Heart right ventricle (tissue), 16 donors: ENCODE results near the gene CACNA2D1. TPM values are rescaled to one million over a fixed set of nuclear protein-coding genes. Genes with fewer than 3 reads are reported as not detected.
A peak's percentile ranks its signal among the peaks of the same experiment; 100 is the strongest.

ENCODE experiments used
- ATAC-seq, 8 donors: fragments of 200-7000 bp; cut with Tn5 transposase; one replicate each; pipeline ENCODE4 v1.9.1; 2020; ENCODE audit warnings: mild to moderate bottlenecking in 8 of 8, moderate library complexity in 8 of 8, moderate number of reproducible peaks in 1 of 8
- DNase-seq, 2 donors: peaks; one replicate each; pipeline ENCODE4 v3.0.0-alpha.2; 2020
- H3K27ac ChIP-seq, 10 donors: fragments of 200-600 bp; sonication (generic) in 2 of 10; one replicate each; pipeline versions ENCODE4 v1.5.0 to v1.8.0; 2020 to 2022; ENCODE audit warnings: mild to moderate bottlenecking in 3 of 10
- H3K27me3 ChIP-seq, 7 donors: fragments of 200-600 bp; one replicate each; pipeline ENCODE4 v1.8.0; 2021 to 2022; ENCODE audit warnings: mild to moderate bottlenecking in 2 of 7
- H3K36me3 ChIP-seq, 9 donors: fragments of 200-600 bp; sonication (generic) in 1 of 9; one replicate each; pipeline versions ENCODE4 v1.5.0 to v1.8.0; 2020 to 2022; ENCODE audit warnings: mild to moderate bottlenecking in 2 of 9
- H3K4me1 ChIP-seq, 9 donors: fragments of 200-600 bp; sonication (generic) in 1 of 9; one replicate each; pipeline versions ENCODE4 v1.5.0 to v1.8.0; 2020 to 2022; ENCODE audit warnings: mild to moderate bottlenecking in 4 of 9
- H3K4me3 ChIP-seq, 10 donors: fragments of 200-600 bp; sonication (generic) in 2 of 10; one replicate each; pipeline versions ENCODE4 v1.5.0 to v1.8.0; 2020 to 2022; ENCODE audit warnings: mild to moderate bottlenecking in 7 of 10, moderate library complexity in 2 of 10
- H3K9me3 ChIP-seq, 11 donors: fragments of 200-600 bp in 10 of 11; sonication (generic) in 2 of 11; one replicate each; pipeline versions ENCODE4 v1.5.0 to v1.8.0; 2013 to 2022; ENCODE audit warnings: mild to moderate bottlenecking in 2 of 11, control low read depth in 1 of 11, moderate library complexity in 1 of 11
- CTCF ChIP-seq, 9 donors: fragments of 200-600 bp; sonication (generic) in 2 of 9; IDR thresholded peaks; one replicate each; pipeline versions ENCODE4 v1.5.0 to v1.8.0; 2021 to 2022; ENCODE audit warnings: antibody characterized with exemption in 9 of 9, mild to moderate bottlenecking in 5 of 9, moderate library complexity in 1 of 9
- WGBS, 2 donors: extraction: QIAGEN DNeasy Blood & Tissue Kit; methylation state at CpG; one replicate each; pipeline ENCODE4 v1.1.7; 2013; ENCODE audit warnings: inconsistent platforms in 1 of 2; 5-methylcytosine and 5-hydroxymethylcytosine counted together
- intact Hi-C, 10 donors: fragments of 100-400 bp; cut with DNase I; formaldehyde crosslinking; loops; one replicate each; pipeline versions ENCODE4 v1.11.1 to v1.14.2; 2022
- polyA plus RNA-seq, 2 donors: library from polyadenylated mRNA; stranded (reverse); fragments of 200-250 nt; gene quantifications; one replicate each; pipeline ENCODE4 v1.2.3, GENCODE V29; 2013
- total RNA-seq, 10 donors: library from RNA; stranded (reverse); fragmentation: NEBNext Ultra II Directional in 3 of 10; extraction: Animal tissue kit (Norgen Biotek cat#: 25700) in 3 of 10; gene quantifications; one replicate each; pipeline versions ENCODE4 v1.2.1 to v1.2.4, GENCODE V29; 2021 to 2023
- donor health status: Arrhythmogenic right ventricular cardiomyopathy.
- donor health status: ischemic (EF 13 %, LVEDD 7.1; RV severe dilation, severe dysfunction).
- donor health status: healthy with polysubstance abuse.
- donor health status: DM: no; HTN: yes; CAD: no.
- donor health status: DM: no; HTN: no; CAD: no.
- donor health status: ischemic (EF 25% LVEDD 6.9; RV normal size, moderate dysfunction).
- donor health status: ischemic (EF 25% LVEDD 5.7; RV mildly dilated, moderate dysfunction).
- donor health status: healthy.
- donor health status: DM: yes; HTN: yes; CAD: no.
- donor health status: Ischemic cardiomyopathy.
- donor health status: ischemic (EF 35%, LVEDD 5.7; RV mildly dilated, moderate dysfunction).
- donor health status: nonischemic (EF 11% LVEDD 7.7; RV severe dilation, severe dysfunction).
- donor health status: DM: yes; HTN: yes; CAD: no.
- donor health status: PGD.
- donor health status: ischemic (EF 29% LVEDD 5.4; RV normal size, mild dysfunction).
- donor health status: nonischemic (EF 23%, LVEDD 6.1; RV moderate dilation, normal function).

Gene CACNA2D1
- total and polyA plus RNA-seq, 12 donors = 7.0 to 131 (median 69.3) TPM

GRCh38 chr7:82384051-82384464, 59.5 kb downstream of the CACNA2D1 start:
- no peaks in the 10 kb centered on the region for H3K36me3 ChIP-seq
- peaks cover 0 to 26% (median 8%) of the 10 kb centered on the region in 9 donors for H3K4me1 ChIP-seq
- DNase-seq = no peak
- H3K27ac ChIP-seq = no peak overlapping the region
- intact Hi-C loops = no loop called here
- no peak for ATAC-seq
- TF ChIP-seq CTCF (IDR thresholded peaks at IDR 0.05) = no peak
- WGBS, 2 donors = 94 to 98% methylated on average over 4 of the region's 4 CpGs
- H3K4me3 ChIP-seq = no peak overlapping the region
- H3K27me3 ChIP-seq = no peaks in the 10 kb centered on the region
- no peaks in the 10 kb centered on the region for H3K9me3 ChIP-seq

GRCh38 chr7:82382276-82382675, 61.3 kb downstream of the CACNA2D1 start:
- intact Hi-C loops = no loop called here
- no peaks in the 10 kb centered on the region for H3K36me3 ChIP-seq
- whole genome bisulfite sequencing, 2 donors = 73 to 91% methylated on average over 2 of the region's 2 CpGs
- ATAC-seq (no peak), DNase-seq (no peak)
- TF ChIP-seq CTCF (IDR thresholded peaks at IDR 0.05) = no peak
- H3K4me3 ChIP-seq = no peak overlapping the region
- no peaks in the 10 kb centered on the region for H3K9me3 ChIP-seq
- no peaks in the 10 kb centered on the region for H3K27me3 ChIP-seq
- H3K27ac ChIP-seq = no peak overlapping the region
- peaks cover 0 to 22% (median 6%) of the 10 kb centered on the region in 9 donors for H3K4me1 ChIP-seq

- 56 to 67% methylated on average over 2 of the region's 2 CpGs for WGBS, 2 donors
- intact Hi-C loops = no loop called here
- ATAC-seq = no peak
Measured at GRCh38 chr7:82376739-82377138, 66.8 kb downstream of the CACNA2D1 start.

GRCh38 chr7:82375713-82376112, 67.9 kb downstream of the CACNA2D1 start:
- ATAC-seq (peak in 1 of 8 donors; percentile 20), DNase-seq (no peak)
- intact Hi-C loops = no loop called here
- Histone ChIP-seq H3K4me3 (no peak overlapping the region), H3K27me3 (no peaks in the 10 kb centered on the region), H3K4me1 (peaks cover 0 to 46% (median 15%) of the 10 kb centered on the region in 9 donors), H3K9me3 (no peaks in the 10 kb centered on the region), H3K27ac (no peak overlapping the region), H3K36me3 (no peaks in the 10 kb centered on the region)
- TF ChIP-seq CTCF (IDR thresholded peaks at IDR 0.05) = no peak
- 64% methylated on average over 3 of the region's 3 CpGs for WGBS, 2 donors

More at GRCh38 chr7:82376739-82377138, 66.8 kb downstream of the CACNA2D1 start:
- TF ChIP-seq CTCF (IDR thresholded peaks at IDR 0.05) = no peak
- no peak overlapping the region for H3K4me3 ChIP-seq
- peaks cover 0 to 46% (median 15%) of the 10 kb centered on the region in 9 donors for H3K4me1 ChIP-seq
- no peak overlapping the region for H3K27ac ChIP-seq
- H3K36me3 ChIP-seq = no peaks in the 10 kb centered on the region
- no peak for DNase-seq
- H3K27me3 ChIP-seq = no peaks in the 10 kb centered on the region
- H3K9me3 ChIP-seq = no peaks in the 10 kb centered on the region
